H1 (cell line): Measurements from ENCODE around the gene HES2. TPM values are rescaled to one million over a fixed set of nuclear protein-coding genes. Genes with fewer than 3 reads are reported as not detected.

Source experiments
- ASH2L ChIP-seq: fragments of 200-600, 300-600 bp; sonication (generic); IDR thresholded peaks from one replicate; pipeline ENCODE4 v1.7.1; 2017; ENCODE audit warnings: low read length
- BACH1 ChIP-seq: IDR thresholded peaks from 2 replicates; pipeline ENCODE4 v1.6.1; 2012; ENCODE audit warnings: low read length, improper control_type of control experiment
- BCL11A ChIP-seq, 2 experiments: IDR thresholded peaks; one replicate each; pipeline ENCODE4 v1.6.1; 2011; ENCODE audit warnings: low read depth in 2 of 2, low read length in 2 of 2, mild to moderate bottlenecking in 2 of 2
- CBX8 ChIP-seq: fragments of 300-800, 300-1000 bp; sonication (generic); IDR thresholded peaks from 2 replicates; pipeline ENCODE4 v1.7.1; 2016; ENCODE audit warnings: low read depth, low read length, borderline replicate concordance
- EZH2 ChIP-seq: fragments of 200-600 bp; sonication (generic); IDR thresholded peaks from 2 replicates; pipeline ENCODE4 v1.7.1; 2012; ENCODE audit warnings: low read depth, mild to moderate bottlenecking, moderate library complexity, low read length, inconsistent platforms; ENCODE audit not compliant: severe bottlenecking
- RXRA ChIP-seq: IDR thresholded peaks from 2 replicates; pipeline ENCODE4 v1.6.1; 2011; ENCODE audit warnings: low read depth, mild to moderate bottlenecking, low read length, moderate library complexity; ENCODE audit not compliant: insufficient read depth
- SIX5 ChIP-seq: IDR thresholded peaks from 2 replicates; pipeline ENCODE4 v1.6.1; 2011; ENCODE audit warnings: mild to moderate bottlenecking, low read depth, low read length
- SRF ChIP-seq: IDR thresholded peaks from 2 replicates; pipeline ENCODE4 v1.6.1; 2011; ENCODE audit warnings: mild to moderate bottlenecking, low read depth, low read length, moderate library complexity
- polyA plus RNA-seq, 7 experiments: library from polyadenylated mRNA; depleted of rRNA in 3 of 7; stranded (reverse) in 5 of 7; unstranded in 2 of 7; fragments of >200 nt in 5 of 7; fragments of 200-250 nt in 2 of 7; gene quantifications; 1 replicate in 5 of 7; 2 replicates in 1 of 7; 4 replicates in 1 of 7; pipeline versions ENCODE4 v1.2.1 to v1.2.3, GENCODE V29; 2011 to 2013; ENCODE audit warnings: missing spikeins in 2 of 7, mixed read lengths in 2 of 7
- total RNA-seq: library from RNA; stranded (reverse); fragmentation: NEBNext Ultra II Directional; extraction: Animal tissue kit (Norgen Biotek cat#: 25700); gene quantifications from 2 replicates; pipeline ENCODE4 v1.2.1, GENCODE V29; 2021

Gene HES2
- total and polyA plus RNA-seq, 2 of the 8 experiments (the other 6 are each of a cell fraction or from before 2014, with no cell fraction given): 0.15 to 0.53 TPM

- TF ChIP-seq SRF (no peak), RXRA (no peak), BACH1 (no peak), ASH2L (no peak), EZH2 (no peak), SIX5 (no peak), BCL11A (IDR thresholded peaks at IDR 0.05; ENCODE audit: low read depth in 2 of 2, low read length in 2 of 2) (no peak), CBX8 (no peak)
- TF ChIP-seq, all 59 proteins: peak for 0
Observed at GRCh38 chr1:6397844-6398441, 21.8 kb downstream of the HES2 start (continued).
